HG02970 (cell line): ENCODE measurements around the gene TATDN2.

Source experiments
- ATAC-seq: cut with Tn5 transposase; IDR thresholded peaks from one replicate; pipeline ENCODE4 v1.9.1; 2021; ENCODE audit warnings: mild to moderate bottlenecking, moderate library complexity, moderate number of reproducible peaks; ENCODE audit not compliant: unreplicated experiment, low FRiP score

TATDN2 gene

GRCh38 chr3:10312861-10313260 is 64.6 kb downstream of the TATDN2 start:
- ATAC-seq: no peak

- no peak for ATAC-seq
Measured at GRCh38 chr3:10315101-10315500, 66.8 kb downstream of the TATDN2 start.

GRCh38 chr3:10315771-10316344 is 67.6 kb downstream of the TATDN2 start:
- no peak for ATAC-seq

- ATAC-seq: no peak
Measured at GRCh38 chr3:10317311-10317960, 69.2 kb downstream of the TATDN2 start.

GRCh38 chr3:10317961-10318350 is 69.7 kb downstream of the TATDN2 start:
- ATAC-seq: no peak

GRCh38 chr3:10319251-10319650 is 71.0 kb downstream of the TATDN2 start:
- no peak for ATAC-seq

- ATAC-seq: no peak
Measured at GRCh38 chr3:10319804-10320203, 71.5 kb downstream of the TATDN2 start.

DNA sequence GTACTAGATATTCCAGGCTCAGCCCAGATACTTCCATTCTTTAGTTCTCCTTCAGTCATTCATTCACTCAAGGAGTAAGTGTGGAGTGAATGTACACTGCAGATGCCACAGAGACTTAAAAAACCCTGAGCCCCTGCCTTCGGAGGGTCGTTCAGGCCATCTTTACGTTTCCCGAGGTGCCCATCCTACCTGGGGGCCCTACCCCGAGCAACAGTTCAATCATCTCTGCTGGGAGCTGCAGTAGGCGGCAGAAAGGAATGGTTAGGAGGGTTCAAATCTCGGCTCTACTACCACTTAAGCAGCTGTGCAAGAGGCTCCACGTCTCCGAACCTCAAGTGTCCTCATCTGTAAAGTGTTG is 72.0 kb downstream of the TATDN2 start:
- no peak for ATAC-seq

GRCh38 chr3:10321630-10322351 is 73.5 kb downstream of the TATDN2 start:
- no peak for ATAC-seq

GRCh38 chr3:10322352-10322710 is 74.1 kb downstream of the TATDN2 start:
- ATAC-seq: no peak

GRCh38 chr3:10327592-10327991 is 79.3 kb downstream of the TATDN2 start:
- ATAC-seq: no peak

- no peak for ATAC-seq
Measured at GRCh38 chr3:10328460-10329071, 80.3 kb downstream of the TATDN2 start.

DNA sequence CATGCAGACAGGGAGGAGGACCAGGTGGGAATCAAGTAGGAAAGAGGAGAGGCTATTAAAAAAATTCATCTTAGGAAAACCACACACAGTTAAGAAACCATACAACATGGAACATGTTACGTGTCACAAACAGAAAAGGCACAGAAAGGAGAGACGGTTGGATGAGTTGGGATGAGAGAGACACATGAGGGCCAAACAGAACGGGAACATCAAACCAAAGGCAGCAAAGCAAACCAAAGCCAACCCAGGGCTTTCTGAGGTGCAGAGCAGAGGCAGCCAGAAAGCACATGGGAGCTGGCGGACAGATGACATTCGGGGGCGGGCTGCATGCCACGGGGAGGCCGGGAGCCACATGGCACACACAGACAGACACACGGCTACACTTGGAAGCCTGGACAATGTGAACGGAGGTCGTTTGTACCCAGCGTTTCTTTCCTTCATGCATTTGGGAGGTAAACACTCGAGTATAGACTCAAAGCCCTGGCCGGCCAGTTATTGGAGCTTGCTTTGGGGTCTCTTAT is 81.3 kb downstream of the TATDN2 start:
- no peak for ATAC-seq

GRCh38 chr3:10330319-10330718 is 82.1 kb downstream of the TATDN2 start:
- no peak for ATAC-seq
